Activated CD8-positive, alpha-beta memory T cell treated with anti-CD3 and anti-CD28 coated beads for 36 hours (primary cell): ENCODE results near the gene SATB2. TPM values are rescaled to one million over a fixed set of nuclear protein-coding genes. Genes with fewer than 3 reads are reported as not detected.

Experiments used
- CTCF ChIA-PET: fragments of 350-600 bp; sonication (Branson Sonifier 250); formaldehyde crosslinking; loops from one replicate; lab custom pipeline; 2021; ENCODE audit warnings: antibody characterized with exemption; lab: Charles Lee
- POLR2A ChIA-PET: fragments of 350-600 bp; sonication (Branson Sonifier 250); formaldehyde crosslinking; loops from one replicate; lab custom pipeline; 2021; ENCODE audit warnings: antibody characterized with exemption; lab: Charles Lee
- total RNA-seq, 2 experiments: library from RNA; stranded (reverse); gene quantifications; one replicate each; pipeline ENCODE4 v1.2.3, GENCODE V29; 2021

The SATB2 gene
- total RNA-seq, 2 experiments from 2014 or later = 0.15 to 0.21 TPM

- POLR2A ChIA-PET = no interaction called here
- CTCF ChIA-PET = no interaction called here
Observed at GRCh38 chr2:199428291-199428690, 29.4 kb downstream of the SATB2 start.

DNA sequence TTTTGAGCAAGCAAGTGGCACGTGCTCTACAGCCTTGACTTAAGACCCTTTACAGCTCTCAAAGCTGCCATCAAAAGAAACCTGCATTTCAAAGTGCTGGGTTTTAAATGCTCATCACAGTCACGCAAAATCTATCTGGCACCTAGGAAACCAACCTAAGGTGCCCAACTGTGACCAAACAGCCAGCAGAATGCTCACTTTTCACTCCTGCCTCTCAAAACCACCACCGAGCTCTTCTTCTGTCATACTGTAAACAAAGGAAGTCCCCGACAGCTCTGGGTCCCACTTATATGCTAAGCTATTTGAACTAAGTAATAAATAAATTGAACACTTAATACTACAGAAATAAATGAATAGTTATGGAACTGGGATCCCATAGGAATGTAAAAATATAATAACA, 33.6 kb downstream of the SATB2 start:
- ChIA-PET CTCF (no interaction called here), POLR2A (no interaction called here)

DNA sequence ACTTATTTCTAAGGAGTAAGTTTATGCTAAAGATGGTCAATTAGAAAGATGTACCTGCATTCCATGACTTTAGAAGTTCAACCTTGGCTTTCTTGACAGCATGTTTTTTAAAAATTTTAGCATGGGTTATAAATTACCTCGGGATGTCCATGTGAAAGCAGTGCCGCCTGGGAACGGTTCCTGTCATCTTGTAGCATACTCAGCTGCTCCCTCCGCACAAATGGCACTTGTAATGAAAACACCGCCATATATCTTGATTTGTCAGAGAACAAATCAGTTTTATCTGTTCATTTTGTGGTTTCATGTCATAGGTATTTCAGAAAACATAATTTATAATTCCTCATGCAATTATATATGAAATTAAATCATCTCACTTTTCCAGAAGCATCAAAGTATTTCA, 38.3 kb downstream of the SATB2 start:
- POLR2A ChIA-PET = no interaction called here
- CTCF ChIA-PET = no interaction called here

GRCh38 chr2:199414465-199414864, 43.3 kb downstream of the SATB2 start:
- ChIA-PET CTCF (no interaction called here), POLR2A (no interaction called here)

DNA sequence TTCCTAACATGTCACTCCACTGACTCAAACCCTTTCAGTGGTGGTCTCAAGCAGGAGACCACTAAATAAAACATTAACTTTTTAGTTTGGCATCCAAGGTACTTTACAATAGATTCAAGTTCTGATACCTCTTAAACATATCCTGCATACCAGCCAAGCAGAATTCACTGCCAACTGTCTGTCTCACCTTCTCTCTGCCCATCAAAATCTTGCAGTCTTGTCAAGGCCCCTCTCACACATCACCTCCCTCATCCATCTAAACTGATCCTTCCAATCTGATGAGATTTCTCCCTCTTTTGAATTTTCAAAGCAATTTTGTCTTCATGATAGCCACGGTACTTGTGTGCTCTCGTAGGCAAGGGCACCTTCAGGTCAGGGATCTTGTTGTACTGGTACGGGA, 43.7 kb downstream of the SATB2 start:
- POLR2A ChIA-PET = no interaction called here

DNA sequence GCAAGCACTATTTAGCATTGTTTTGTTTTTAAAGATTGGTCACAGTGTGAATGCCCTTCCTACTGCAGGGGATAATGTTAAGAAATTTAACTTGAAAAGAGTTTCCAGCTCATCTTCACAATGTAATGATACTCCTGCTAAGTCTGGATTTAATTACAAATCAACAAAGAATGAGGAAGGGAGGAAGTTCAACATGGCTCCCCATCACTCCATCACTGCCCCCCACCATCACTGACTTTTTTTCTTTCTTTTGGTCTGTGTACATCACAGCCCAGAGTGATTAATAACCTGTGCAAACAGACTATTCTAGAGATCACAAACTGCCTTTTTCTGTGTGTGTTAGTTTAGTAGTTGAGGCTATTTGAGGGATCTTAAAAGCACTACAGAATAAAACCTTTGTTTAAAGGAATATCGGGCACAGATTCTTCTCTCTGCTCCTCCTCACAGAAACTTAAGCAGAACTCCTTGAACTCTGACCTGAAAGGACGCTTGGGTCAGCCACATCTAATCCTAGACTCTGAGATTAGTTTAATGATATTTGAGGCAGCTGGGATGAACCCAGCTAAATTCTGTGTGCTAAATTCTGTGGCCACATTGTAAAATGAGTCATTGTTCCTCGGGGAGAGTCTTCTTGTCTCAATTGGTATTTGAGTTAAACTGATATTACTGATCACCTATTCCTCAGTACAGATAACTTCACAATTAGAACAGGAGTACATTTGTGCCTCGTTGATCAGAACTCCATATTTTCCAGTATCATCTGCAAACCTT, 47.8 kb downstream of the SATB2 start:
- CTCF ChIA-PET = no interaction called here

More for the DNA sequence above, 43.7 kb downstream of the SATB2 start:
- CTCF ChIA-PET = no interaction called here

DNA sequence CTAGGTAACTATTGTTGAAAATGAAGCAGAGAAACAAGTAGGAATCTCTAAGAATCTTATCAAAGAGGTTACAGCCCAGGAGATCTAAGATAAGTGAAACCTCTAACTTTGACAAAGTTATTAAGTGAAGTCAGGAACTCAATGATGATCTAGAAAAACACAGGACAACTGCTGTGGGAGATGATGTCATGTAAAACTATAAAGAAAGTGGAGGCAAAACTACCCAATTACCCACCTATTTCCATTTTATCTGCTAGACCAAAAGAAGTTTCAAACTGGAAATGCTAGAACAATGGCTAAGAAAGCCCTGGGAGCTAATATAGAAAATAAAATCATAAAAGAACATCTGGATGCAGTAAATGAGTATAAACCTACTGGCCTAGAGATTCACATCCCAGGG, 50.3 kb downstream of the SATB2 start:
- CTCF ChIA-PET = no interaction called here
- POLR2A ChIA-PET = no interaction called here

More for the DNA sequence above, 47.8 kb downstream of the SATB2 start:
- POLR2A ChIA-PET = no interaction called here

- POLR2A ChIA-PET = no interaction called here
- CTCF ChIA-PET = no interaction called here
Observed at GRCh38 chr2:199405241-199405640, 52.5 kb downstream of the SATB2 start.

- CTCF ChIA-PET = no interaction called here
- POLR2A ChIA-PET = no interaction called here
Observed at GRCh38 chr2:199404841-199405240, 52.9 kb downstream of the SATB2 start.

GRCh38 chr2:199395311-199395710, 62.4 kb downstream of the SATB2 start:
- ChIA-PET CTCF (no interaction called here), POLR2A (no interaction called here)

- ChIA-PET POLR2A (no interaction called here), CTCF (no interaction called here)
Observed at GRCh38 chr2:199392363-199392762, 65.4 kb downstream of the SATB2 start.

- ChIA-PET CTCF (no interaction called here), POLR2A (no interaction called here)
Observed at GRCh38 chr2:199388728-199389268, 68.9 kb downstream of the SATB2 start.

GRCh38 chr2:199384043-199384442, 73.7 kb downstream of the SATB2 start:
- CTCF ChIA-PET = no interaction called here
- POLR2A ChIA-PET = no interaction called here

DNA sequence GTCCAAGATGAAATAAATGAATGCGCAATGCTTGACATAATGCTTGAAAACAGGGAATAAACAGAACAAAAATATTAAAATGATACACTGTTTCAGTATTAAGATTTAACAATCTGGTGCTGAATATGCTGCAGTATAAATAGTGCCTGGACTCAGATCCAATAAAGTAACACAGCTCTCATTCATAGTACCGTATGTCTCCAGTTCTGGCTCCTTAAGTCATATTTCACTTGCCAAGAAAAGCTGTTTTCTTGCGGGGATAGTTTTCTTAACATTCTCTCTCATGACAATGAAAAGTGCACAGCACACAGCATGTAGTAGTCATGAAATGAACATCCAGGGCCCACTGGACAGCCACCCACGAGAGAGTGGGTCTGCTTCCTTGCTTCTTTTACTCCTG, 74.7 kb downstream of the SATB2 start:
- POLR2A ChIA-PET = no interaction called here
- CTCF ChIA-PET = no interaction called here

GRCh38 chr2:199382091-199382490, 75.6 kb downstream of the SATB2 start:
- ChIA-PET CTCF (no interaction called here), POLR2A (no interaction called here)

GRCh38 chr2:199381531-199381930, 76.2 kb downstream of the SATB2 start:
- CTCF ChIA-PET = no interaction called here
- POLR2A ChIA-PET = no interaction called here

- ChIA-PET POLR2A (no interaction called here), CTCF (no interaction called here)
Observed at GRCh38 chr2:199378948-199379650, 78.6 kb downstream of the SATB2 start.

DNA sequence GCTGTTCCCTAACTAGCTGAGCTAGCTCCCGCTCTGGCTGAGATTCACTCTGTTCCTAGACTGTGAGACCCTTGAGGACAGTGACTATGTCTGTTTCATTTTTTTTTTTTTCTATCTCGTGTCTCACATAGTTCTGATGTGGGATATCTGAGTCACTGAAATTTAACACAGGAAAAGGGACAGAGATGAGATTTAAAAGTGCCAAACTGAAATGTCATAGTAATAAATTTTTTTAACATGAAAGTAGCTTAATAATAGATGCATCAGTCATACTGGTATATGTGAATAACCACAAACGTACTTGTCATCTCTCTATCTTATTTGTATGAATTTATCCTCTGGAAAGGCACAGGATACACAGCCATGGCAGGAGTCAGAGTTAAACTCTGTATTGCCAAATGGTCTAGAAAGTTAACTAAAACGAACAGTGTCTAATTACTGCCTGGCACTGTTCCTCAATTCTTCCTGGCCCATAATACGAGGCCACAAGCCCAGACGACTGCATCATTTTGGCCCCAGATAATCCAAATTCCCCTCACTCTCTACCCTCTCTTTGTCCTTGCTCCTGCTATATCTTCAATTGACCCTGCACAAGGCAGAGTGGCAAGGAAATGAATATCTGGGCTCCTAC, 87.5 kb downstream of the SATB2 start:
- POLR2A ChIA-PET = no interaction called here
- CTCF ChIA-PET = no interaction called here

- CTCF ChIA-PET = no interaction called here
- POLR2A ChIA-PET = no interaction called here
Observed at GRCh38 chr2:199366406-199366805, 91.3 kb downstream of the SATB2 start.

DNA sequence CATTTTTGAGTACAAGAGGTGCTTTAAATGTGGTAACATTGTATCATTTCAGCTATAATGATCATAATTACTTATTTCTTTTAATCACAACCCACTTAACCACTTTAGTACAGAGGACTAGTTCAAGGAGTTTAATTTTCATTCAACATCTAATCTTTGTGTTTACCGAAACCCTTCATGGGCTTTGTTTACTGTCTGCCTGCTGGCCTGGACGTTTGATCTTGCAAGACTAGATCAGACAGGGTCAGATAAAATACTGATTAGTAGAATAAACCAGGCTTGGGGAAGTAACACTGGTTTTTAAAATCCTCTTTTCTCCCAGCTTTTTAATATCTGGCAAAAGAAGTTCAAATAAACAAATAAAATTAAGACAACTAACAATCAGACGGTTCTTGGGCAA, 93.6 kb downstream of the SATB2 start:
- CTCF ChIA-PET = no interaction called here
- POLR2A ChIA-PET = no interaction called here
